Measurements from ENCODE around the gene CHD5.

The CHD5 gene

DNA sequence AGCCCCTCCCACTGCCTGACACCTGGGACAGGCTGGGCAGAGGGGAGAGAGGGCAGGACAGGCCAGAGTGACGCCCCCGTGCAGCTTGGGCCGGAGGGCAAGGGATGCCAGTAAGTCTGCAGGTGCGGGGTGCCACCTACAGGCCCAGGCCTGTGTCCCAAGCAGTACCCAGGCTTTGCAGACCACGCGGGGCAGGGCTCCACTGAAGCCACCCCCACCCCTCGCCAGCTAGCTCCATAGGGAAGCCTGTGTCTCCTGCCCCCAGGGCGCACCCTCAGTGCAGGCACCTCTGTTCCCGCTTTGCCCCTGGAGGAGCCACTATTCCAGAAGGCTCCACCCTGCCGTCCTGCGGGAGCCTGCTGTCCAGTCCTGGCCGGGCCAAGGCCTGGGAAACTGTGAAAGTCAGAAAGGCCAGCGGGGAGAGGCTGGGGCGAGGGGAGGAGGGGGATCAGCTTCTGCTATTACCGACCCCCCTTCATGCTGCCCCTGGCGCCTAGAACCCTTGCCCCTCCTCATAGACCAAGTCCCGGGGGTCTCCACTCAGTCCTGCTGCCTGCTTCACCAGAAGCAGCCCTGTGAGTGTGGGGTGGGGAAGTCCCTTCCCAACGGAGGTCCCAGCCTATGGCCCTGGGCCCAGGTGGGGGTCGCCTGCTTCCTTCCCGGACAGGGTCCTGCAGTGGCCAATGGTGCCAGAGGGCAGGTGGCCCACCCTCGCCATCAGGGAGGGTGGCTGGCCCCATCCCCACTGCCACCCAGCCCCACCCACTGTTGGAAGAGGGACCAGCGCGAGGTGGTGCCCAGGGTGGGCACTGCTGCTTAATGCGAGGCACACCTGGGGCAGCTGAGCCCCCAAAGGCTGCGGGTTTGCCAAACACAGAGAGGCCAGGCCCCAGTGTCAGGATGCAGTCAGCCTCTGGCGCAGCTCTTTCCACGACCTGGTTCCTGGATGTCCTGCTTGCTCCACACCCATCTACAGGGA, 80.0 kb downstream of the CHD5 start:
- no peak for DNase-seq (ENCODE audit: low read depth in 3 of 3)

DNA sequence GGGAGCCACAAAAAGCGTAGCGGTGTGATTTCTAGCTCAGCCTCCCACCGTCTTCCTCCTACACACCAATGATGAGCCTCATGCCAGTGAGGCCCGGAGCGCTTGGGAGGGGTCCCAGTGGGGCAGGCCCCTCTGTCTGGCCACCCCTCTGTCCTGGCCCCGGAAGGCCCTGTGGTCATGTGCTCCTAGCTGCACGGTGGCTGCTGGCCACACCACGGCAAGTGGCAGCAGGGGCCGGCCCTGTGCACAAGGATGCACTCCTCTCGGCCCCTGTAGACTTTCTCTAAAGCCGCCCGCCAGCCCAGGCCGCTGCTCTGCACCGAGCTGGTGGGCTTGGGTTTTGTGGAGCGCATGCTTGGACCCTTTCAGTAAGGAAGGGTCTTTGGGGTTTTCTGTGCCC, 80.8 kb downstream of the CHD5 start:
- DNase-seq (ENCODE audit: low read depth in 3 of 3): no peak

DNA sequence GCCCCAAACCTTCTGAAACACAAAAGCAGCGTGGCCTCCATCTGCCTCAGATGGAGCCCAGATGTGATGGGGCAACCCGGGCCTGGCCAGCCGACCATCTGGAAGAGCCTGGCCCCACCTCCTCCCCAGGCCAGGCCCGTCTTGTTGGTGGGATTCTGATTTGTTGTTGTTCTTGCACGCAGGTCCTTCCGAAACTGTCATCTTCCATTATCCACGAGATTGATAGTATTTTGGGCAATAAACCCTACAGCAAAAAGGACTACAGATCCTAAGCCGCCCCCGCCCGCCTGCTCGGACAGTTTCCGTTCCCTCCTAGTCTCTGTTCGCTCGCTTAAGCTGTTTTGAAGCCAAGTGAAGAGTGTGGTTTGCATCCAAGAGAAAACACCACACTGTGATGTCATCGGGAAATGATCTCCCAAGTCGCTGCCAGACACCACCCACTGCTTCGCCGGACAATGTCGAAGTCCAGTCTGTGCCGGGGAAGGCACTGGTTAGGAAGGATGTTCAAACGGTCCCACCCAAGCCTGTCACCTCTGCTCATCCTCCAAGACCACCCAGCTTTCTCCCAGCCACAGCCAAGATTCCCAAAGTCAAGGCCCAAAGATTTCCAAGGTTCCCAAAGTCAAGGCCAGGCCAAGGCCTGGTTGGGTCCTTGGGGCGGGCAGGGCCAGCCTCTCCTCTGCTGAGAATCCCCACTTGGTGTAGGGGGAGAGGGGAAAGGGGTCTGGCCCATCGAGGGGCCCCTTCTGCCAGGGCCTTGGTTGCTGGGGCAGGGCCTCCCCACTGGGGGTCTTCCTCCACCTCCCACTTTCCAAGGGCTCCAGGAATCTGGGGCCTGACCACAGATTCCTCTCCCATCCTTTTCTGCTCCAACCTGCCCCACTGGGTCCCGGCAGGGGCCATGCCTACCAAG, 81.6 kb downstream of the CHD5 start:
- DNase-seq (ENCODE audit: low read depth in 3 of 3): no peak

DNA sequence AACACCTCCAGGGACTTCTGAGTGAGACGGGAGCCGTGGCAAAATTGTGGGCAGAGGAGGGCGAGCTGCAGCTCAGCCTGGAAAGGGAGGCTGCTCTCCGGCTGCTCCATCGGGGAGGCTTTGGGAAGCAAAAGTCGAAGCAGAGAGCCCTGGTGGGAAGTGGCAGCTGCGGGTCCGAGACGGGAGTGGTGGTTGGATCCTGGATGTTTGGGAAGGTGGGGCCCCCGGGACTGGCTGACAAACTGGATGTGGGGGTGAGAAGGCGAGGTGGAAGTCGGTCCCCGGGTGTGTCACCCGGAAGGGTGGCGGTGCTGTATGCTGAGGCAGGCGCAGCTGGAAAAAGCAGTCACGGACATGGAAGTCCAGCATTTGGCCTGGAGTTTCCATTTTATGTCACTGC, 82.3 kb downstream of the CHD5 start:
- no peak for DNase-seq (ENCODE audit: low read depth in 3 of 3)

- DNase-seq (ENCODE audit: low read depth in 3 of 3): no peak
Measured at GRCh38 chr1:6097117-6097595, 83.0 kb downstream of the CHD5 start.

- DNase-seq (ENCODE audit: low read depth in 3 of 3): no peak
Measured at GRCh38 chr1:6096243-6097116, 83.6 kb downstream of the CHD5 start.

GRCh38 chr1:6095511-6096242, 84.4 kb downstream of the CHD5 start:
- no peak for DNase-seq (ENCODE audit: low read depth in 3 of 3)

GRCh38 chr1:6094801-6095505, 85.2 kb downstream of the CHD5 start:
- no peak for DNase-seq (ENCODE audit: low read depth in 3 of 3)

- DNase-seq (ENCODE audit: low read depth in 3 of 3): no peak
Measured at GRCh38 chr1:6094246-6094645, 85.9 kb downstream of the CHD5 start.

DNA sequence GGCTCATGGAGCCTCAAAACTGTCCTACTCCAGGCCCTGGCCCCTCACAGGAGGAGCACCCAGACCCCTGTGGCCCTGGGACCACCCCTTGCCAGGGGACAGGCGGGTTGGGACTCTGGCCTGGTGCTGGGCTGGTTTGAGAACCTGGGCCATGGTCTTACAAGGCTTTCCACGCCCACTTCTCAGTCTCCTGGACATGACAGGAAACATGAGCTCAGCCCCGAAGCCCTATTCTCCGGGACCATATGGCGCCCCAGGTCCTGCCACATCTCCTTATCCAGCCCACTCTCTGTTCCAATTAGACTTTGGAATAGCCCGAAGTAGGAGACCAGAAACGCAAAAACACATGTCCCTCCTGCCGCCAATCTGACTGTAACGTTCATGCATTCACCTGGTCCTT, 86.5 kb downstream of the CHD5 start:
- no peak for DNase-seq (ENCODE audit: low read depth in 3 of 3)

- no peak for DNase-seq (ENCODE audit: low read depth in 3 of 3)
Measured at GRCh38 chr1:6093071-6093470, 87.0 kb downstream of the CHD5 start.

- DNase-seq (ENCODE audit: low read depth in 3 of 3): no peak
Measured at GRCh38 chr1:6092211-6092610, 87.9 kb downstream of the CHD5 start.

DNA sequence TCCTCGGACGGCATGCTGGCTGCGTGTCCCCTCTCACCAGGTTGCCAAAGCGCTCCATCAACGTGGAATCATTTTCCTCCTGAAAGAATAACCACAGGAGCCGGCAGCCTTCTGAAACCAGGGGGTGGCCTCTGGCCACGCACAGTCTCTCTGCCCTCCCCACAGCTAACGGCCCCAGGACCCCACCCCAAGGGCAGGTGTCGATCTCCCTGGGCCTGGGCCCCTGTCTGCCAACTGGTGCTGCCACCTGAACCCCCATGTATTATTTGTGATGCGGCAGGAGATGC, 88.4 kb downstream of the CHD5 start:
- DNase-seq (ENCODE audit: low read depth in 3 of 3): no peak

DNA sequence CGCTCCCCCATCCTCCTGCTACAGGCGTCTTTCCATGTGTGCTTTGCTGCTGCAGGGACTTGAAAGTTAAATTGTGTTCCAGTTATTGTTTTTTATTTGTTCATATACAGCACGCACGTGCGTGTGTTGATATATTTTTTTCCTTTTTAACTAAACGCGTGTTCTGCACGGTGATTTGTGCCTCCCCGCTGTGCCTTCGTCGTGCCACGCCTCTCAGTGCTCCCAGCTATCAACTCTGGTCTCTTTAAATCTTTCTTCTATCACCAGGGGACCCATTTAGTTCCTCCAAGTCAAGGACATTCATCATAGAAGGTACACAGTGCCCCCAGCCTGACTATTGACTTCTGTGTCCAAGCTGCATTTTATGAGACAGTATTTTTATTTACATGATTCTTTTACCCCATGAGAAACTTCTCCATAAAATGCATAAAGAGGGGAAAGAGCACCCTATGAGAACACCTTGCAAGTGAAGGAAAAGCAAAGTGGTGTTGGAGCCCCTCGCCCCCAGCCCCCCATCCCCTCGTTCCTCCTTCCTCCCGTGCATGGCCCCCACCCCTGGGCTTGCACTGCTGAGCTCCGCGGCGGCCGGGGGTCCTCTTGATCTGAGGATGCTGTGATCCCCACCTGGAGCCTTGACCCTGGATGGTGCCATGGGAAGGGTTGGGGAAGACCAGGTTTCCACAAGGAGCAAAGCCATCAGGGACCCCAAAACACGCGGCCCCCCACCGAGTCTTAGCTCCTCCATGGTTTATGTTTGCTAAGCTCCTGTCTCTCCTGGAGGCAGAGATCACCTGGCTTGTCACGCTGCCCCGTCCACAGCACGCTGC, 88.9 kb downstream of the CHD5 start:
- no peak for DNase-seq (ENCODE audit: low read depth in 3 of 3)

DNA sequence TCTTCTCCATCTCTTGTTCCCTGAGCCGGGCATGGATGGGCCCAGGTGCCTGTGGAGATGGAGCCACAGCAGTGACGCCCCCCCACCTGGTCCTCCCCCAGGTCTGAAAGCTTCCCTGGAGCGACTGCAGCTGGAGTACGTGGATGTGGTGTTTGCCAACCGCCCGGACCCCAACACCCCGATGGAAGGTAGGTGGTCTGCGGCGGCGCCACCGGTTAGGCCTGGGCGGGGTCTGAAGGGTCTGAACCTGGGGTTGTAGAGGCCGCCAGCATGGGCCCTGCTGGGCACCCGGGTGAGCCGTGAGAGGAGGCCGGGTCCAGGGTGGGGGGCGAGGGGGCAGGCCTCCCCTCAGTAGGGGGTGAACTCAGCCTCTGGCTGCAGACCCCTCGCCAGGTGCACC, 89.8 kb downstream of the CHD5 start:
- no peak for DNase-seq (ENCODE audit: low read depth in 3 of 3)

DNA sequence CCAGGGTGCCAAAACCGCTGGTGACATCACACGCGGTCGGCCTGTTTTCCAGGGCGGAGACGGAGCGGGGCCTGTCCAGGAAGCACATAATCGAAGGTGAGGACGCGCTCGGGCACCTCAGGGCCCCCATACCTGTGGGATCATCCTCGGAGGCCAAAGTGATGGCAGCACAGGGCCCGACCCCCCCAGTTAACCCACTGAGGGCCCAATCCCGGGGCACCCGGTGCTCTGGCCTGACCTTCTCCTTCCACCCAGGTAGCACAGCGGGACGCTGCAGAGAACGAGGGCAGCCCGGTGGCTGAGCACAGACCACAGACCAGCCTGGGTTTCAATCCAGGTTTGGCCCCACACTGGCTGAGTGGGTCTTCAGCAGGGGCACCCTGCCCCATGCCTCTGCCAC, 91.2 kb downstream of the CHD5 start:
- no peak for DNase-seq (ENCODE audit: low read depth in 3 of 3)

DNA sequence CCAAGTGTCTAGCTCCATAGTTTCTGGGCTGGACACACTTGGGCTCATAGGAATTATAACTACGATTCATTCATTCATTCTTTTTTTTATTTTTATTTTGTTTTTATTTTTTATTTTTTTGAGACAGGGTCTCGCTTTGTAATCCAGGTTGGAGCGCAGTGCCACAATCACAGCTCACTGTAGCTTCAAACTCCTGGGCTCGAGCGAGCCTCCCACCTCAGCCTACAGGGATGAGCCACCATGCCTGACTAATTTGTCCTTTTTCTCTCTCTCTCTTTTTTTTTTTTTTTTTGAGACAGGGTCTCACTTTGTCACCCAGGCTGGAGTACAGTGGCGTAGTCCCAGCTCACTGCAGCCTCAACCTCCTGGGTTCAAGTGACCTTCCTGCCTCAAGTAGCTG, 92.2 kb downstream of the CHD5 start:
- no peak for DNase-seq (ENCODE audit: low read depth in 3 of 3)

GRCh38 chr1:6087377-6087772, 92.7 kb downstream of the CHD5 start:
- no peak for DNase-seq (ENCODE audit: low read depth in 3 of 3)

DNA sequence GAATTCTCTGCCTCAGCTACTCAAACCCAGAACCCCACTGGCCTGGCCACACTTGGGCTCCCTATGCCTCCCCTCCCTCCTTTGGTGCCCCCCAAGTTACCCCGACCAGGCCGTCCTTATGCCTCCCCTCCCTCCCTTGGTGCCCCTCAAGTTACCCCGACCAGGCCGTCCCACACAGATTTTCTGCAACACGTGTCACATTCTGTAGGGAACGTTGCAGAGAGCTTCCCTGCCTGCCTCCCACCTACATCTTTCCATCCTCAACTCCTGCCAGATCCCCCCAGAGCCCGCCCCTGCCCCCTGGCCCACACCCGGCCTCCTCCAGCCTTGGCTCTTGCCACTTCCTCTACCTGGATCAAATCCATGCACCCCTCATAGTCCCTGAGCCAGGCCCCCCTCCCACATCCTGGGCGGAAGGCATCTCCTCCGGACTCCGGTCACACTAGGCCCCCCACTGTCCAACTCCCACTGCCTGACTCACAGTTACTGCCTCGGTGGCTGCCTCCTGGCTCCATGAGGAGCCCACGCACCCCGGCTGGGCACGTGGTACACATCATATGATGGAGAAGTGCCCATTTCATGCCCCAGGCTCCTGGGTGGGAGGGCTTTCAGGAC, 93.3 kb downstream of the CHD5 start:
- DNase-seq (ENCODE audit: low read depth in 3 of 3): no peak
